GM18511 (cell line): ENCODE results near the gene IFNA2.
"Not testable (repeated sequence)": the region's sequence is repeated elsewhere in the genome, so short reads cannot be mapped to it uniquely, and the experiment has no call there.

ENCODE experiments used
- ATAC-seq: cut with Tn5 transposase; IDR thresholded peaks from one replicate; pipeline ENCODE4 v1.9.1; 2021; ENCODE audit warnings: mild to moderate bottlenecking, moderate library complexity; ENCODE audit not compliant: unreplicated experiment

Gene IFNA2

DNA sequence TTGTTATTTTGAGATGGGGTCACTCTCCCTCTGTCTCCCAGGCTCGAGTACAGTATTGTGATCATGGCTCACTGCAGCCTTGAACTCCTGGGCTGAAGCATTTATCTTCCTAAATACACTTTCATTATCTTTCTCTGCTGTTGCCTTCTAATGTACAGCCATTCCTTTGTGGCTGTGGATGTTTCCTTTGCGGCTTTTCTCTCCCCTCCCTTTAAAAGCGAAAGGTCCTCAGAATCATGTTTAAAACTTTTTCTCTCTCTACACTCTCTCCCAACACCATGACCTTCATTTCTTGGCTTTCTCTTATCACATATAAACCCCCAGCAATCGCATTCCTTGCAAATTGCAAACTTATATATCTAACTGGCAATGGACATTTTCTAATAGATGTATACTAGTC is 1.6 kb downstream of the IFNA2 start:
- no peak for ATAC-seq

DNA sequence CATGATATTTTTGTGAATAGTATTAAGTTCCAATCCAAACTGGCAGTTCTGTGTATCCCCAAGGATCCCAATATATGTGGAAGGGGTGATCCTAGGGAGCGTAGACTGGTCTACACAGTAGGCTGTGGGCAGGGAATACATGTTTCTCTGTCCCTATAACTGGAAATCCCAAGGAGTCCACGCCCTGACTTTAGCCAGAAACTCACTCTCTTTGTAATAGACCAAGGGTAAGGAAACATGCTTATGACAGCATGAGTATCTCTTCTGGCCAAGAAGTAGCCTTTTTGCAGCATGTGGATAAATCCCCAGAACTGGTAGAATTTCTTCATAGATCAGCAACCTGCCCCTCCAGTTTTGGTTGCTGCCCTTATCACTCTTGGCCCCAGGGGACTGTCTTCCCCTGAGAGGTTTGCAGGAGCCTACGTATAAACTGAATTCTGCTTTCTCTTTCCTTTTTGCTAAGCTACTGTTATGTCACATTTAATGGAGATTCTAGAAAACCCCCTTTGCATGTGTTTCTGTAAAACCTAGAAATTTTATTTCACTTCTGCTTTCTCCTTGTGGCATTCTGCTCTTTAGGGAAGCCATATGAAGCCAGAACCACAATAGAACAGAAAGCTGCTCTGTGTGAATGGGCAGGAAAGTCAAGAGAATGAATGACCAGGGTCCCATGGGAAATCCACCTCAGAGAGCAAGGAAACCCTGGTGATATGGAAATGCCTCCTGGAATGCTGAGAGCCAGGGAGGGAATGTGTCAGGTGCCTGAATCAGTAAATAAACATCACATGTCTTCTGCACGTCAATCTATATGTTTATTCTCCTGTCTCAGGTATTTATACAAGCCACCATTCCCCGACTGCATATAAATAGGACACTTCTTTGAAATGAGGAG is 3.5 kb downstream of the IFNA2 start:
- ATAC-seq: peak; percentile 96

DNA sequence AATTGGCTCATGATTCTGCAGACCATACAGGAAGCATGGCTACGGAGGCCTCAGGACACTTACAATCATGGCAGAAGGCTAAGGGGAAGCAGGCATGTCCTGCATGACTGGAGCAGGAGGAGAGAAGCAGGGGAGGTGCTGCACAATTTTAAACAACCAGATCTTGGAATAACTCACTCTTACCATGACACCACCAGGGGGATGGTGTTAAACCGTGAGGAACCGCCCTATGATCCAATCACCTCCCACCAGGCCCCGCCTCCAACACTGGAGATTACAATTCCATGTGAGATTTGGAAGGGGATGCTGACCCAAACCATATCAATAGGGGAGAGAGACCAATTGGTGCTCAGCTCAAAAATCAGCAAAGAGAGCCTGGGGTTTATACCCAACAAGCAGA is 13.7 kb downstream of the IFNA2 start:
- ATAC-seq: not testable (repeated sequence)

DNA sequence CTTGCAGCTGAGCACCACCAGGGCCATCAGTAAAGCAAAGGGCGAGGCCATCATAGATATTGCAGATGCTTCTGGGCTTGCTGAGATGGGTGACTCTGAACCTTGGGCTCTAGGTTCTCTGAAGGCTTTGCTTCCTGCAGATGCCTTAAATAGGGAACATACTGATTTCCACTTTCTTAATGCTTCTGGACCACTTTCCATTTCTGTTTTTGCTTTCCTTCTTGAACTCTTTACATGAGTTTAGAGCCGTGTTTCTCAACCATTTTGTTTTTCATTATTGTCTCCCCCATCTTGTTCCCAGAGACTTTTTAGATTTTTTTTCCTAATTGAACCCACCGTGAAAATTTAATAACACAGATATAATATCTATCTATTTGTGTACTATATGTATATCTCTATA is 17.2 kb downstream of the IFNA2 start, which contains the start of gene IFNA13:
Gene IFNA13, minus strand, starts transcription at position 101 of the 400 bp plus-strand sequence. Its CDS starts 47 bp downstream, at position 54.
- no peak for ATAC-seq

DNA sequence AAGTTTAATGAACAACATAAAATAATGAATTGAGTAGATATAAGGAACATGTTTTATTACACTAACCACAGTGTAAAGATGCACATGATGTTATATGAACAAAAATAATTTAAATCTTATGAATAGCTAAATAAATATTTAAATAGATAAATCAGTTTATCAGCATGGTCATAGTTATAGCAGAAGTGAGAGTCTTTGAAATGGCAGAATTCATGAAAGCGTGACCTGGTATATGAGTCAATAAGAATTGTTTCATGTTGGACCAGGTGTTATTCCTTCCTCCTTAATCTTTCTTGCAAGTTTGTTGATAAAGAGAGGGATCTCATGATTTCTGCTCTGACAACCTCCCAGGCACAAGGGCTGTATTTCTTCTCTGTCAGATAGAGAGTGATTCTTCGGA is 18.0 kb downstream of the IFNA2 start:
- peak; percentile 95 for ATAC-seq

DNA sequence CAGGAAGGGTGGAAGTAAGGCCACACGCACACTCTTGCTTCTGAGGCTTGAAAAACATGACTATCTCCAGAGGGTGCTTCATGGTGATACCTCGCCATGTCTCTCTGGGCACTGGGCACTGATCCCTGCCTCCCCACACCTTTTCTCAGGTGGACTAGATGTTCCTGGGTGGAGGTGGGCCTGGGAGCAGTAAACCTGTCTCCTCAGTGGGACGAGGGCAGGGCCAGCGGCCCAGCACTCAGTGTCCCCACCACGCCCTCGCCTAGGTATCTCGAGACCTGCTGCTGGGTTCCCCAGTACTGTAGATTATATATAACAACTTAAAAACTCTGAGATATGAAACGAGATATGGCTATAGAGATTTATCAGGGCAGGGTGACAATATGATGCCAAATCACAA is 22.9 kb downstream of the IFNA2 start:
- no peak for ATAC-seq

DNA sequence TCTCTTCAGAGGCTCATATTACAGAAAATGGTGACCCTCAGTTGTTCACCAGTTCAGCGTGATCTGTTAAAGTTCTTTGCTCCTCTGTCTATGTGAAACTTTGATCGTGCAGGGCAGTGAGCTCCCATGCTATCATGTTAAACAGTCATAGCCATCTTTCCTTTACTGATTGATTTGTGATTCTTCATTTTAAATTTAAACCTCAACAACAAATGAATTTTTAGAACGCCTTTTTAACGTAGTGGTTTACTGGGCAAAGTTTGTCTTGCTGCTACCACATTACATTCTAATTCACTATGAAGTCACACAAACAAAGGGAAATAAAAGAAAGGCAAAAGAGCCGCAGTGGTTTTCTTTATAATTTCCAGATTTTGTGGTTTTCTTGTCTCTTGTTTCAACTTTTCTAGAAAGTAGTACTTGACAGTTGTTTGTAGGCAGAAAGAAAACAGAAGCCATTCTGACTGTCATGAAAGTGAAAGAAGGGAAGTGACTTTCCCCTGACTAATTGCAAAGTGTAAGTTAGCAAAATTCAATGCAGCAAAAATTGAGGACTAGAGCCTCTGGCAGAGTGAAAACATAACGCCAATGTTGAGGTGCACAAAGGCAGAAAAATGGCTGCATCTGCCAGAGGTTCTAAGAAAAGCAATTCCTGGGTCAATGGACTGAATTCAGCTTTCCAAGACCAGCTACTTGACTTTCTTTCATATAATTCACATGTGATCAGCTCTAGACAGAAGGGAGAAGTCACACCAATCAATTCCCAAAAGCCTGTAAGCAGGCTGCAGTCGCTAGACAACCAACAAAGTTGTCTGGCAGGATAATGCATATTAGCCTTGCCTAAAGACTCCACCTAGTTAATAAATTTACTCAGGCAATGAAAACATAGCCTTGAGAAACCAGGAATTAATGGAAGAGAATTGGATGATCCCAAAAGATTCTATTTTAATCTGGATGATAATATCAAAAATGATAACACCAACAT is 27.4 kb downstream of the IFNA2 start:
- ATAC-seq: peak; percentile 96

DNA sequence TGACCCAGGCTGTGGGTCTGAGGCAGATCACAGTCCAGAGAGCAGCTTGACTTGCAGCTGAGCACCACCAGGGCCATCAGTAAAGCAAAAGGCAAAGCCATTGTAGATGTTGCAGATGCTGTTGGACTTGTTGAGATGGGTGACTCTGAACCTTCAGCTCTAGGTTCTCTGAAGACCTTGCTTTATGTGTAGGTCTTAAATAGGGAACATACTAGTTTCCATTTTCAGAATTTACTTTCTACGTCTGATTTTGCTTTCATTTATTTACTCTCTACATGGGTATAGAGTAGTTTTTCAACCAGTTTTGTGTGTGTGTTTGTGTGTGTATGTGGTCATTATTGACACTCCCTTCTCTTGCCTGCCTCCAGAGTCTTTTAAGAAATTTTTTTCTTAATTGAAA is 34.4 kb downstream of the IFNA2 start, which contains the start of gene IFNA6:
Gene IFNA6, minus strand, starts transcription at position 101 of the 400 bp plus-strand sequence. Its CDS starts 0 bp downstream, at position 101.
- no peak for ATAC-seq

DNA sequence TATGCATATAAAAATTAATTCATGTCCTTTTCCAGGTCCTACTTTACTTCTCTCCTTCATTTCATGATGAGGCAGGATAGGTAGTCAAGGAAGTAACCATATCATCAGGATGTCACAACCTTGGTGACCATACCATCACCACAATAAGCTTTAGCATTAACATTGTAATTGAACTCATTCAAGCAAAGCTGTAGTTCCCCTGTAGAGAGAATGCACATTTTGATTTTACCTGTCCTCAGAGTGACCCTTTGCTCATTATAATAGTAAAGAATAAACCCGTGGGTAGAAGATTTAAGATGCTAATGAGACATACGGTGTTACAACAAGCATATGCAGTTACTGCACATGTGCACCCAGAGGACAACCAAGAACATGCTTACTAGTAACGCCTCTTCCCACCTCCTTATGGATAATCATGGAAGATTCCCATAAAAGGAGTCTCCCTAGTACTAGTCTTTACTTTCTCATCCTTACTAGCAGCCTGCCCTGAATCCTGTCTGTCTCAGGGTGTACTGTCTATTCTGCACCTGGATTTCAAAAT is 36.7 kb downstream of the IFNA2 start:
- ATAC-seq: no peak

DNA sequence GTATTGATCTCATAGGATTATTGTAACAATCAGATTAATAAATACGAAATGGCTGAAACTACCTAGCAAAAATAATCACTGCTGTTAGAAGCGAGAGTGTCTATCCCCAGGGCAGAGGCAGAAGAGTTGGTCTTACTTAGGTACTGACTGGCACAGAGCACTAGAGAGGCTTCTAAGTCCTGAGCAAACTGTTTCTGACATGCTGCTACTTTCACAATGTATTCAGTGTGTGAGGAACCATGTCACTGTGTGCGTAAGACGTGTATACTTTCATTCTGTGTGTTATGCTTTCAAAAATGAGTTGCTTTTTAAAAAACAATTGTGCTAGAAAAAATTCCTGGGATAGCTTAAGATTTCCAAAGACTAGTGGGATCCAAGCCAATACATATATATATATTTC is 44.5 kb downstream of the IFNA2 start:
- ATAC-seq: no peak

DNA sequence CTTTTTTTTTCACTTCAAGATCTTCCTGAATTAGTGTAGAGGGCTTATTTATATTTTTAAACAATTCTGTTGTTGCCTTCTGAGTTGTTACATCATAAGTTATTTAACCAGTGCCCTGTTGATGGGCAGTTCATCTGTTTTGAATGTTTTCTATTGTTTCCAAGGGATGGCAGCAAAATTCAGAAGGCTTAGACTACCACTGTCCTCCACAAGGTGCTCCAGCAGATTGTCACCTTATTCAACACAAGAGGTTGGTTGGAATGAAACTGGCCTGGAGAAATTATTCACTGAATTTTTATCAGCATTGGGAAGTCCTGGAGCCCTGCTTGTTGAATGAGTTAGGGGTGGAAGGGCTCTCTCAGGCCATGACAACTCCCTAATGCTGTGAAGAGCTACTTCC is 48.7 kb downstream of the IFNA2 start:
- no peak for ATAC-seq

DNA sequence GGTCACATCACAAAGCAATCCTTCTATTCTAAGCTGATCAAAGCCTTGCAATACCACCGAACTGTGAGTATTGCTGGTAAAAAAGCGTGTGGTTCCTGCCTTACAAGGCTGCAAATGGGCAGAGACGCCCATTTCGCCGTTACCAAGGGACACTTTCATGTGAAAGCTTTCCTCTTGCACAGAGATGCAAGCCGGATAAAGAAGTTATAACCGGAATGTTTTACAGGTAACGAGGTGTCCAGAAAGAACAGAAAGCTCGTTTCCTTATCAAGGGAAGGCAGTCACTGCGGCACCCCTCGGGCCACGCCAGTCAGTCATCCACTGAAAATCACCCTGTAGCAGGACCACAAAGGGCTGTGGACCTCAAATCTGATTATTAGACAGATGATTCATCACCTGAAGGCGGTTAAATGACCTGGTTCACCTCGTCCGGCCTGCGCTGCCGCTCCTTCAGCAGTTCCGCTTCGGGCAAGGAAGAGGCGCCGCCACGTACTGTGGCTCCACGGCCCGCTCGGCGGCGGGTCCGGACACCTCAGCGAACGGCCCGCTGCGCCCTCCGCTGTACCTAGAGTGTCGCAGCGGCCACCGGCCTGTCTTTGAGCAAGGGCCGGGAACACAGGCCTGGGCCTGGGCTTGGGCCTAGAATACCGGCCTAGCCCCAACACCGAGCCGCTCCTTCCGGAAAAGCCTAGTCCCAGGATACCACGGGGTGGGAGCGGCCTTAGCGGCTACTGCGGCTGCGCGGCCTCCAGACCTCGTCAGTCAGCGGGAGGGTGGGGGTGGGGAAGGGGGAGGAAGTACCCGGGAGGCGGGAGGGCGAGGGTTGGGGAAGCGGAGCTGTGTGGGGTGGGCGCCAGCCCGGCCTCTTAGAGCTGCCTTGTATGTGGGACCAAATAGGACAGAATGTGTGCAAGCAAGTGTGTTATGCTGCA is 50.2 kb downstream of the IFNA2 start, which contains the start of gene KLHL9:
Gene KLHL9, minus strand, starts transcription at position 704 of the 932 bp plus-strand sequence. Its CDS starts 545 bp downstream, at position 159.
- peak; percentile 91 for ATAC-seq
